ENCODE results near the gene HOXA9.

The HOXA9 gene

DNA sequence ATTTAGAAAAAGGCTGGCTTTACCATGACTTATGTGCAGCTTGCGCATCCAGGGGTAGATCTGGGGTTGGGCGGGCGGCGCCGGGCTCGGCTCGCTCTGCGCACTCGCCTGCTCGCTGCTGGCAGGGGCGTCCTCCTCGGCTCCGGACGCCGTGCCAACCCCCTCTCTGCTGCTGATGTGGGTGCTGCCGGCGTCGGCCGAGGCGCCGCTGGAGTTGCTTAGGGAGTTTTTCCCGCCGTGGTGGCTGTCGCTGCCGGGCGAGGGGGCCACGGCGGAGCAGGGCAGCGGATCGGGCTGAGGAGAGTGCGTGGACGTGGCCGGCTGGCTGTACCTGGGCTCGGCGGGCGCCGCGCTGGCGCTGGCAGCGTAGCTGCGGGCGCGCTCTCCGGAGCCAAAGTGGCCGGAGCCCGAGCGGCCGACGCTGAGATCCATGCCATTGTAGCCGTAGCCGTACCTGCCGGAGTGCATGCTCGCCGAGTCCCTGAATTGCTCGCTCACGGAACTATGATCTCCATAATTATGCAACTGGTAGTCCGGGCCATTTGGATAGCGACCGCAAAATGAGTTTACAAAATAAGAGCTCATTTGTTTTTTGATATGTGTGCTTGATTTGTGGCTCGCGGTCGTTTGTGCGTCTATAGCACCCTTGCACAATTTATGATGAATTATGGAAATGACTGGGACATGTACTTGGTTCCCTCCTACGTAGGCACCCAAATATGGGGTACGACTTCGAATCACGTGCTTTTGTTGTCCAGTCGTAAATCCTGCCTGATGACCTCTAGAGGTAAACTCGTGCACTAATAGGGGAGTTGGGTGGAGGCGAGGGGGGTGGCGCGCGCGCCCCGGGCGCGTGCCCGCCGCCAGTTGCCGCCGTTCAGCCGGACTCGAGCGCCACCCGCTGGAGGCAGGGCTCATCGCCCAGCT, 22.1 kb downstream of the HOXA9 start, which contains the start of gene HOXA5:
Gene HOXA5, minus strand, starts transcription at position 659 of the 927 bp plus-strand sequence. Its CDS starts 74 bp downstream, at position 585.
- peaks cover 100% of the 10 kb centered on the region for H3K27me3 ChIP-seq (ENCODE audit: control insufficient read depth, insufficient read depth, low read length)
- peaks cover 3% of the 10 kb centered on the region for H3K9me3 ChIP-seq (ENCODE audit: control insufficient read depth, low read depth, low read length)
- no peaks in the 10 kb centered on the region for H3K36me3 ChIP-seq (ENCODE audit: control insufficient read depth, low read depth, low read length)
- no peak within 1 kb of the TSS for H3K9ac ChIP-seq (ENCODE audit: low read length)
- H3K4me1 ChIP-seq (ENCODE audit: control insufficient read depth, low read depth, low read length): peaks cover 3% of the 10 kb centered on the region
- peak within 1 kb of the TSS; percentile 71 for H3K4me3 ChIP-seq (ENCODE audit: low read length)
- no peak within 1 kb of the TSS for H3K27ac ChIP-seq (ENCODE audit: low read length)

GRCh38 chr7:27142580-27143022, 22.7 kb downstream of the HOXA9 start:
- H3K27ac ChIP-seq (ENCODE audit: low read length): no peak overlapping the region
- H3K4me1 ChIP-seq (ENCODE audit: control insufficient read depth, low read depth, low read length): peaks cover 3% of the 10 kb centered on the region
- no peak overlapping the region for H3K9ac ChIP-seq (ENCODE audit: low read length)
- no peaks in the 10 kb centered on the region for H3K36me3 ChIP-seq (ENCODE audit: control insufficient read depth, low read depth, low read length)
- H3K9me3 ChIP-seq (ENCODE audit: control insufficient read depth, low read depth, low read length): peaks cover 3% of the 10 kb centered on the region
- peaks cover 100% of the 10 kb centered on the region for H3K27me3 ChIP-seq (ENCODE audit: control insufficient read depth, insufficient read depth, low read length)
- H3K4me3 ChIP-seq (ENCODE audit: low read length): peak overlapping the region; percentile 71

DNA sequence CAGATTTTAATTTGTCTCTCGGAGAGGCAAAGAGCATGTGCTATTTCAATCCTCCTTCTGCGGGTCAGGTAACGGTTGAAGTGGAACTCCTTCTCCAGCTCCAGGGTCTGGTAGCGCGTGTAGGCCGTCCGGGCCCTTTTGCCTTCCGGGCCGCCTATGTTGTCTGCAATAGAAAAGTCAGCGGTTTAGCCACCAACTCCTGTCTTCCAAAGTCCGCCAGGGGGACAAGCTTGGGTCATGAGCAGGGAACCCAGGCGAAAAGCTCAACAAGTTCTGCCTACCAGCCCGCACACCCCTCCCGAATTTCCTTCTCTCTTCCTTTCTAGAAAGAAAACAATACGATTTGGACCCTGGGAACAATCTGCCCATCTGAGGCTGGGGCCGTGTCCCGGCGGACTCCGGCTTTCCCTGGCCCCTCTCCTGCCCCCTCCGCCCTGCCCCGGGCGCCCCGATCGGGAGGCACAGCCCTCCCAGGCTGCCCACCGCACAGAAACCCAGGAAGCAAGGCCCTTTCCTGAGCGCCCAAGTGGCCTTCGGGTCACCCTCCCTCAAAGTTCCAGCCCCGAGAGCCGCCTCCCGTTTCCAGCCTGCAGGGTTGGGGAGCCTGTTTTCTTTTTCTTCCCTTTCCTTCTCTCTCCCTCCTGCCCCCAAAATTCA, 23.3 kb downstream of the HOXA9 start:
- Histone ChIP-seq H3K27ac (ENCODE audit: low read length) (no peak overlapping the region), H3K36me3 (ENCODE audit: control insufficient read depth, low read depth, low read length) (no peaks in the 10 kb centered on the region), H3K4me3 (ENCODE audit: low read length) (peak overlapping the region; percentile 71), H3K27me3 (ENCODE audit: control insufficient read depth, insufficient read depth, low read length) (peaks cover 100% of the 10 kb centered on the region), H3K9me3 (ENCODE audit: control insufficient read depth, low read depth, low read length) (peaks cover 3% of the 10 kb centered on the region), H3K4me1 (ENCODE audit: control insufficient read depth, low read depth, low read length) (peaks cover 3% of the 10 kb centered on the region), H3K9ac (ENCODE audit: low read length) (no peak overlapping the region)

GRCh38 chr7:27141137-27141922, 24.0 kb downstream of the HOXA9 start:
- Histone ChIP-seq H3K36me3 (ENCODE audit: control insufficient read depth, low read depth, low read length) (no peaks in the 10 kb centered on the region), H3K4me1 (ENCODE audit: control insufficient read depth, low read depth, low read length) (peaks cover 3% of the 10 kb centered on the region), H3K4me3 (ENCODE audit: low read length) (no peak overlapping the region), H3K9me3 (ENCODE audit: control insufficient read depth, low read depth, low read length) (peaks cover 3% of the 10 kb centered on the region), H3K9ac (ENCODE audit: low read length) (no peak overlapping the region), H3K27ac (ENCODE audit: low read length) (no peak overlapping the region), H3K27me3 (ENCODE audit: control insufficient read depth, insufficient read depth, low read length) (peaks cover 100% of the 10 kb centered on the region)

- Histone ChIP-seq H3K4me3 (ENCODE audit: low read length) (no peak overlapping the region), H3K36me3 (ENCODE audit: control insufficient read depth, low read depth, low read length) (no peaks in the 10 kb centered on the region), H3K27ac (ENCODE audit: low read length) (no peak overlapping the region), H3K4me1 (ENCODE audit: control insufficient read depth, low read depth, low read length) (peaks cover 3% of the 10 kb centered on the region), H3K9me3 (ENCODE audit: control insufficient read depth, low read depth, low read length) (peaks cover 3% of the 10 kb centered on the region), H3K27me3 (ENCODE audit: control insufficient read depth, insufficient read depth, low read length) (peaks cover 100% of the 10 kb centered on the region), H3K9ac (ENCODE audit: low read length) (no peak overlapping the region)
Observed at GRCh38 chr7:27140126-27140857, 25.0 kb downstream of the HOXA9 start.

GRCh38 chr7:27139334-27140125, 25.8 kb downstream of the HOXA9 start:
- H3K4me3 ChIP-seq (ENCODE audit: low read length): no peak overlapping the region
- no peaks in the 10 kb centered on the region for H3K36me3 ChIP-seq (ENCODE audit: control insufficient read depth, low read depth, low read length)
- H3K27me3 ChIP-seq (ENCODE audit: control insufficient read depth, insufficient read depth, low read length): peaks cover 100% of the 10 kb centered on the region
- peaks cover 3% of the 10 kb centered on the region for H3K9me3 ChIP-seq (ENCODE audit: control insufficient read depth, low read depth, low read length)
- H3K9ac ChIP-seq (ENCODE audit: low read length): no peak overlapping the region
- peaks cover 3% of the 10 kb centered on the region for H3K4me1 ChIP-seq (ENCODE audit: control insufficient read depth, low read depth, low read length)
- H3K27ac ChIP-seq (ENCODE audit: low read length): no peak overlapping the region

- H3K27ac ChIP-seq (ENCODE audit: low read length): no peak overlapping the region
- H3K9me3 ChIP-seq (ENCODE audit: control insufficient read depth, low read depth, low read length): peaks cover 3% of the 10 kb centered on the region
- no peak overlapping the region for H3K4me3 ChIP-seq (ENCODE audit: low read length)
- no peak overlapping the region for H3K9ac ChIP-seq (ENCODE audit: low read length)
- H3K27me3 ChIP-seq (ENCODE audit: control insufficient read depth, insufficient read depth, low read length): peaks cover 100% of the 10 kb centered on the region
- H3K4me1 ChIP-seq (ENCODE audit: control insufficient read depth, low read depth, low read length): peaks cover 3% of the 10 kb centered on the region
- H3K36me3 ChIP-seq (ENCODE audit: control insufficient read depth, low read depth, low read length): no peaks in the 10 kb centered on the region
Observed at GRCh38 chr7:27138985-27139333, 26.4 kb downstream of the HOXA9 start.

GRCh38 chr7:27138472-27138871, 26.9 kb downstream of the HOXA9 start:
- H3K27me3 ChIP-seq (ENCODE audit: control insufficient read depth, insufficient read depth, low read length): peaks cover 100% of the 10 kb centered on the region
- no peak overlapping the region for H3K9ac ChIP-seq (ENCODE audit: low read length)
- peaks cover 3% of the 10 kb centered on the region for H3K9me3 ChIP-seq (ENCODE audit: control insufficient read depth, low read depth, low read length)
- H3K27ac ChIP-seq (ENCODE audit: low read length): no peak overlapping the region
- no peak overlapping the region for H3K4me3 ChIP-seq (ENCODE audit: low read length)
- H3K4me1 ChIP-seq (ENCODE audit: control insufficient read depth, low read depth, low read length): peaks cover 3% of the 10 kb centered on the region
- no peaks in the 10 kb centered on the region for H3K36me3 ChIP-seq (ENCODE audit: control insufficient read depth, low read depth, low read length)

DNA sequence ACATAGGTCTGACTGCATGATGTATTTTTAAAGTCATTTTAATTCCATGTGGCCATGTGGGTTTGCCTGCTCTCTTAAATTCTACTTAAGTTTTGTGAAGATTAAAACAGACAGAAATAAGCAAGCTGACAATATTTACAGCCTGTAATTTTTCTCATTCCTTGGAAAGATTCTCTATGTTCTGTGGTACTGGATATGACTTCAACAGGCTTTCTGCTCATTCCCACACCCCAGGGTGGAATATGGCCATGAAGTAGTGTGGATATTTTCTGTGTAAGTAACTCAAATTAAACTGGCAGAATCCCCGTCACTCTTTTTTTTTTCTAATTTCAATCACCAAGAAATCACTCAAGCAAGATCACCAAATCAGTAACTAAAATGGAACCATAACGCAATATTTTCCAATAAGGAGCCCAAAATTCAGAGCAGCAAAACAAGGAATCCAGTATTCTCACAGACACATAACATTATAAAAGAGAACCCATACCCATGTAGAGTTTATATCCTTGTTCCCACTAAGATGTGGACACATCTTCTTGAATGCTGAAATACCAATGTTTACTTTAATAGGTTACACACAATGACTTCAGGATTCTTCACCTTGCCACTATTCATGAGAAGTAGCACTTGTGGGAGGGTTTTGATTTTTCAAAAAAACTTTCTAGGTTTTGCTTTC, 27.6 kb downstream of the HOXA9 start:
- Histone ChIP-seq H3K27ac (ENCODE audit: low read length) (no peak overlapping the region), H3K4me1 (ENCODE audit: control insufficient read depth, low read depth, low read length) (peaks cover 3% of the 10 kb centered on the region)

DNA sequence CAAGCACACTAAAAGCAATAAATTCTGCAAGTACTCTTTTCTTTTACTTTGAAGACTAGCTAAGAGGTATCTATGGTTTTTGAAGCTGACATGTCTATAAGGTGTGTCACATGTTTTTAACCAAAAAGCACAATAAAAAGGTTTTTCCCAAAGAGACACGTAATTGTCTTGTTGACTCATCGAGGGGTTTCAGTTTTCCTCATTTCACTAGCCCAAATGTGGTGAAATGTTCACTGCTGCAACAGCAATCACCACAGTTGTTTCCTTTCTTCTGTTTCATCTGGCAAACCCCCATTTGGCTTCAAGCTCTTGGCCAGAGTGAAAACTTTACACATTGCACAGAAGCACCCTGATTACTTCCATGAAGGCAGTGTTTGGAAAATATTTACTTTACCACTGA, 30.9 kb downstream of the HOXA9 start:
- H3K27ac ChIP-seq (ENCODE audit: low read length): no peak overlapping the region
- no peaks in the 10 kb centered on the region for H3K36me3 ChIP-seq (ENCODE audit: control insufficient read depth, low read depth, low read length)
- H3K9ac ChIP-seq (ENCODE audit: low read length): no peak overlapping the region
- H3K27me3 ChIP-seq (ENCODE audit: control insufficient read depth, insufficient read depth, low read length): peaks cover 100% of the 10 kb centered on the region
- H3K9me3 ChIP-seq (ENCODE audit: control insufficient read depth, low read depth, low read length): no peaks in the 10 kb centered on the region
- H3K4me3 ChIP-seq (ENCODE audit: low read length): no peak overlapping the region
- H3K4me1 ChIP-seq (ENCODE audit: control insufficient read depth, low read depth, low read length): peaks cover 5% of the 10 kb centered on the region

More for the DNA sequence above, 27.6 kb downstream of the HOXA9 start:
- H3K9ac ChIP-seq (ENCODE audit: low read length): no peak overlapping the region
- no peak overlapping the region for H3K4me3 ChIP-seq (ENCODE audit: low read length)
- no peaks in the 10 kb centered on the region for H3K36me3 ChIP-seq (ENCODE audit: control insufficient read depth, low read depth, low read length)
- H3K27me3 ChIP-seq (ENCODE audit: control insufficient read depth, insufficient read depth, low read length): peaks cover 100% of the 10 kb centered on the region
- H3K9me3 ChIP-seq (ENCODE audit: control insufficient read depth, low read depth, low read length): peaks cover 3% of the 10 kb centered on the region

Measured in iPS-18a (cell line).